GM12874 (cell line): ENCODE data around the gene CD27.

ENCODE experiments used
- TF ChIP-seq, protein P1 (sequence below): IDR thresholded peaks from 2 replicates; pipeline ENCODE4 v1.5.1; 2011; ENCODE audit warnings: low read depth, mild to moderate bottlenecking, control low read depth, low read length, moderate library complexity; ENCODE audit not compliant: insufficient read depth

CD27 gene

DNA sequence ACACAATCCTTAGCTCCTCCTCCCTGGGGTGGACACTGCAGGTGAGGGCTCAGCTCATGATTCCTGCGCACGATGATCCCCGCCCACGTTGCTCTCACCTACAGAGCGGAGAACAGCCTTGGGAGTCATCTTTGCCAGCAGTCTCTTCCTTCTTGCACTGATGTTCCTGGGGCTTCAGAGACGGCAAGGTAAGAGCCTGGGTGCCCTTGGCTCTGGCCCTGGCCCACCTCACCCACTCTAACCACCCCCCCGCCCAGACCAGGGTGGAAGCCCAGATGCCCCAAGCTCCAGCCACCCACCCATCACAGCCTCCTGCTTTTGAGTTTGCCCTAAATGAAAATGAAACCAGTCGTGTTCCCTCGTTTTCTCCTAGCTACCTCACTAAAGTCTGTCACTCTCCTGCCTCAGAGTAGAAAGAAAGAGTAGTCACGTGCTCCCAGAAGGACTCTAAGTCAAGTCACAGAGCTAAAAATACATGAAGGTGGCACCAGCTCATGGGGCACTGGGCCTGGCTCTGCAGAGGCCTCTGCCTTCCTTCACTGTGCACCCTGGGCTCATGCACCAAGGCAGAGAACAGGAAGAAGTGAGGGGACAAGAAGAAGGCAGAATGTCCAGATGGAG lies 16.1 kb downstream of the CD27 start:
- TF ChIP-seq, protein P1, sequence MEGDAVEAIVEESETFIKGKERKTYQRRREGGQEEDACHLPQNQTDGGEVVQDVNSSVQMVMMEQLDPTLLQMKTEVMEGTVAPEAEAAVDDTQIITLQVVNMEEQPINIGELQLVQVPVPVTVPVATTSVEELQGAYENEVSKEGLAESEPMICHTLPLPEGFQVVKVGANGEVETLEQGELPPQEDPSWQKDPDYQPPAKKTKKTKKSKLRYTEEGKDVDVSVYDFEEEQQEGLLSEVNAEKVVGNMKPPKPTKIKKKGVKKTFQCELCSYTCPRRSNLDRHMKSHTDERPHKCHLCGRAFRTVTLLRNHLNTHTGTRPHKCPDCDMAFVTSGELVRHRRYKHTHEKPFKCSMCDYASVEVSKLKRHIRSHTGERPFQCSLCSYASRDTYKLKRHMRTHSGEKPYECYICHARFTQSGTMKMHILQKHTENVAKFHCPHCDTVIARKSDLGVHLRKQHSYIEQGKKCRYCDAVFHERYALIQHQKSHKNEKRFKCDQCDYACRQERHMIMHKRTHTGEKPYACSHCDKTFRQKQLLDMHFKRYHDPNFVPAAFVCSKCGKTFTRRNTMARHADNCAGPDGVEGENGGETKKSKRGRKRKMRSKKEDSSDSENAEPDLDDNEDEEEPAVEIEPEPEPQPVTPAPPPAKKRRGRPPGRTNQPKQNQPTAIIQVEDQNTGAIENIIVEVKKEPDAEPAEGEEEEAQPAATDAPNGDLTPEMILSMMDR: no peak

DNA sequence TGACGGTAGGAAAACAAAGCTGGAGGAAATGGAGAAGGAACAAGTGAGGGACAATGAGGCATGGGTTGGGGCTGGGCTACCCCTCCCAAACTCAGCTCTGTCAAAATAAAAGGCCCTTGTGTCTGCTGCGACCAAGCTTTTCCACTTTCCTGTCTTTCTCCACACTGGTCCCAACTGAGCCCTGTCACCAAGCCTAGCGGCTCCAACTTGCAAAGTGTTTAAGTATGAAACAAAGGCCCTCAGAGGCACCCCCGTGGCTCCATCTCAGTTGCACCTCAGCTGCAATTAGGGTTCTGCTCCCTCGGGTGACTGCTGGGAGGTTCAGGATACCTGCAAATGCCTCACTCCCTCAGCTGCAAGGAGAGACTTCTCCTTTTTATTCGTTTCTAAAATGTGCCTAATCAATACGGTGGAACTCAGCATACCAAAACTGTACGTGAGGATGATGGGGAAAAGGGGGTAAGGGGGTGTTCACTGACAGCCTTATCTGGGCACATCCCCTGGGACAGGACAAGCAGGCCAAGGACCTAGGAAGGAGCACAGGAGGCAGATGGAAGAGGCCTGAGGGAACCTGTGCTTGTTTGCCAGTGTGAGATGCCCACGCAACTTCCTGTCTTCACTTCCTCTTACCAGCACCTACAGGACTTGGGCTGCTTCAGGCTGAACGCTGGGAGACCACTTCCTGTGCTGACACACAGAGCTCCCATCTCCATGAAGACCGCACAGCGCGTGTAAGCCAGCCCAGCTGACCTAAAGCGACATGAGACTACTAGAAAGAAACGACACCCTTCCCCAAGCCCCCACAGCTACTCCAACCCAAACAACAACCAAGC lies 16.9 kb downstream of the CD27 start:
- TF ChIP-seq, protein P1: no peak

DNA sequence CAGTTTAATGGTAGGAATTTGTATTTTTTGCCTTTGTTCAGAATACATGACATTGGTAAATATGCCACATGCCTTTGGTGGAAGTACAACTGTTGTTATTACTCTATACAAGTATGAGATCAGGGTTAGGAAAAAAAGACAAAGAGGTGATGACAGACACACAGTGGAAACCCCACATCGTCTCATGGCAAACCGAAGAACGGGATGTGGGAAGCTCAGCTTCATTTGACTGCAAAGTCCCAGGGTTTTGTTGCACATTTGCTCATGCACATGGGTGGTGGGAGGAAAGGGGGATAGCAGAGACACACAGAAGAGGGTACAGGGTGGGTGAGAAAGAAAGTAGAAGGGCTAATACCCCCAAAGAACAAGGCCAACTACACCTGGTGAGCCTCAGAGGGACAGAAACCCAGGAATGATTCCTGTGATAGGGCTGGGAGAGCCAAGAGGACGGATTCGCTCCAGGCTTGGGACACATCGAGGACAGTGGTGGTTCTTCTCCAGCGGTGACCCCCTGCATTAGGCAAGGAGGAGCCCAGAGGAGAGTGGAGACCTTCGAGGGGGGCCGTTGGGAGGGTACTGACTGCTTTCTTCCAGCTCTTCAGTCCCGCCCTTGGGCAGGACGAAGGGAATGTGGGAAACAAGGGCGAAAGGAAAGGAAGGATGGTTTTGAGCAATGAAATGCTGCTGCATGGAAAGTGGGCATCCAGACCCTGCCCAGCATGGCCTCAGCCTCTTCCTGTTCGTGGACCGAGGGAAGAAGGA lies 17.7 kb downstream of the CD27 start:
- TF ChIP-seq, protein P1: no peak

DNA sequence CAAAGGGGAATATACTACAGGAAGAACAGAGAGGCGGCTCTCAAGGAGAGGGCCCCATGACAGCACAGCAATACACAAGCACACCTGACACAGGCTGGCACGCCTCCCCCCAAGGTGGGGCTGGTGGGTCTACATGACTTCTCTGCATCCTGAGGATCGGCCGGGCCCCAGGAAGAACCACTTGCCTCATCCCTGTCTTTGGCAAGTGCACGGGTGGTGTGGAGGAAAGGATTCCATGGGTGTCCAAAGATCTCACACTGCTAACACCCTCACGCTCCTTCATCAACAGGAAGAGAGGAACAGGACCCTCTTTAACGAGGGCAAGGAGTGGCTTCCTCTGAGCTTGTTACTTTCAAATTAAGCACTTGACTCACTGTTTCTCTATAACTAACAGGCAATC lies 18.5 kb downstream of the CD27 start:
- TF ChIP-seq, protein P1: no peak

DNA sequence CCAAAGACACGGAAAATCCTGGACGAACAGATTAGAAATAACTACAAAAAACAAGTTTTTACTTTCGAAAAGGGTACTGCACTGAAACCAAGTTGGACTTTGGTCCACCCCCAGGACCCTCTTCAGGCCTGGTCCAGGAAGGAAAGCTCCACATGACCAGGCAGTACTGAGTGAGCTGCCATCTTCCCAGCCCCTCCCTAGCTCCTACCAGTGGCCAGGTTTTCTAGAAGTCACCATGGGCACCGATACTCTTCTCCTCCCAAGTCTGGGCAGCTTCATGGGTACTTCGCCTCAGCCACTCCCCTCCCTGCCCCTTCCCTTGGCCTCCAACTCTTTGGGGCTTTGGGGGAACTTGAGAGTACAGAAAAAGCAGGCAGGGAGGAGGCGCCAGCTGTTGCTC lies 19.1 kb downstream of the CD27 start:
- TF ChIP-seq, protein P1: no peak

DNA sequence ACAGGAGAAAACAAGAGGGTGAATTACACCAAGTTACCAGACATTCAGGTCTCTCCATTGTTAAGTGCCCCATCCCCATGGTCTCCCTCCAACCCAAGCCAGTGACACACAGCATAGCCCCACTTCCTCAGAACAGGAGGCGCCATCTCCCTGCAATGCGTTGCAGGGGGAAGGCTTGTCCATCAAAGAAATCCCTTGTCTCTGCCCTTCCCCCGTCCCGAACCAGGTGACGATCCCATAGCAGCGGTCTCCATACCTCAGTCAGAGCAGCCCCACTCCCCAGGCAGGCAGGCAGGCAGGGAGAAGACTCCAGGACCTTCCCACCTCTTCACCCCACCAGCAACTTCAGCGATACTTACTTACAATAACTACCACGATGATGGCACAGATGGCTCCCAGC lies 19.8 kb downstream of the CD27 start:
- TF ChIP-seq, protein P1: no peak
